Esophagus muscularis mucosa (tissue), 4 donors: ENCODE data around the gene CFAP99. TPM values are rescaled to one million over a fixed set of nuclear protein-coding genes. Genes with fewer than 3 reads are reported as not detected.

Experiments
- DNase-seq: peaks from one replicate; pipeline ENCODE4 v3.0.0-alpha.2; 2017; ENCODE audit errors: extremely low spot score
- H3K27ac ChIP-seq, 4 donors: fragments of 200-600 bp; sonication (generic); replicated peaks in 1 of 4; 1 replicate in 3 of 4; 2 replicates in 1 of 4; pipeline ENCODE4 v1.5.1; 2016 to 2019; ENCODE audit warnings: mild to moderate bottlenecking in 1 of 4
- H3K27me3 ChIP-seq, 4 donors: fragments of 200-600 bp; sonication (generic); one replicate each; pipeline versions ENCODE4 v1.5.1 to v1.6.0; 2016 to 2019
- H3K36me3 ChIP-seq, 4 donors: fragments of 200-600 bp; sonication (generic); one replicate each; pipeline ENCODE4 v1.5.1; 2016 to 2019
- H3K4me1 ChIP-seq, 4 donors: fragments of 200-600 bp; sonication (generic); one replicate each; pipeline ENCODE4 v1.5.1; 2016 to 2019
- H3K4me3 ChIP-seq, 4 donors: fragments of 200-600 bp; sonication (generic); 1 replicate in 2 of 4; 2 replicates in 2 of 4; pipeline ENCODE4 v1.5.1; 2016 to 2019; ENCODE audit warnings: mild to moderate bottlenecking in 4 of 4, moderate library complexity in 1 of 4
- H3K9me3 ChIP-seq, 4 donors: fragments of 200-600 bp; sonication (generic); 1 replicate in 3 of 4; 2 replicates in 1 of 4; pipeline ENCODE4 v1.5.1; 2016 to 2019
- CTCF ChIP-seq, 3 experiments: fragments of 200-600 bp in 2 of 3; fragments of 450-650 bp in 1 of 3; sonication (generic) in 2 of 3; IDR thresholded peaks; one replicate each; pipeline ENCODE4 v1.5.1; 2017 to 2019; ENCODE audit warnings: antibody characterized with exemption in 3 of 3, mild to moderate bottlenecking in 2 of 3, moderate library complexity in 1 of 3
- EP300 ChIP-seq: sonication (generic); formaldehyde crosslinking; IDR thresholded peaks from one replicate; pipeline ENCODE4 v1.6.1; 2017; ENCODE audit warnings: antibody characterized with exemption
- POLR2A ChIP-seq: fragments of 450-650 bp; IDR thresholded peaks from one replicate; pipeline ENCODE4 v1.6.1; 2017; ENCODE audit warnings: antibody characterized with exemption, moderate library complexity, mild to moderate bottlenecking, low read depth
- POLR2AphosphoS5 ChIP-seq, 2 donors: sonication (generic); formaldehyde crosslinking; IDR thresholded peaks; one replicate each; pipeline ENCODE4 v1.6.1; 2017; ENCODE audit warnings: antibody characterized with exemption in 2 of 2
- WGBS: methylation state at CpG from one replicate; pipeline ENCODE4 v1.1.5; 2018; 5-methylcytosine and 5-hydroxymethylcytosine counted together
- intact Hi-C: fragments of 100-400 bp; cut with DNase I; formaldehyde crosslinking; loops from one replicate; pipeline ENCODE4 v1.15.1; 2023
- total RNA-seq, 4 donors: library from RNA; depleted of rRNA; stranded (reverse); fragments of >200 nt; gene quantifications; one replicate each; pipeline versions ENCODE4 v1.1.0 to v1.2.1, GENCODE V29; 2016

Gene CFAP99
- total RNA-seq, 4 donors from 2014 or later: 1.5 TPM; not detected in 3

GRCh38 chr4:2457481-2458295 is 38.9 kb downstream of the CFAP99 start:
- Histone ChIP-seq H3K4me1 (peaks cover 6 to 16% (median 10%) of the 10 kb centered on the region in 4 donors), H3K27ac (no peak overlapping the region), H3K9me3 (no peaks in the 10 kb centered on the region), H3K27me3 (peaks cover 0 to 20% (median 0%) of the 10 kb centered on the region in 4 donors), H3K36me3 (no peaks in the 10 kb centered on the region), H3K4me3 (no peak overlapping the region)
- no peak for TF ChIP-seq EP300
- TF ChIP-seq POLR2AphosphoS5 (IDR thresholded peaks at IDR 0.05): no peak
- no peak for TF ChIP-seq CTCF (IDR thresholded peaks at IDR 0.05)
- no peak for TF ChIP-seq POLR2A
- intact Hi-C loops: no loop called here
- WGBS: 83% methylated on average over 24 of the region's 24 CpGs
- DNase-seq: no peak

- Histone ChIP-seq H3K4me1 (peaks cover 6 to 26% (median 18%) of the 10 kb centered on the region in 4 donors), H3K27me3 (peaks cover 0 to 20% (median 0%) of the 10 kb centered on the region in 4 donors), H3K27ac (no peak overlapping the region), H3K9me3 (no peaks in the 10 kb centered on the region), H3K36me3 (no peaks in the 10 kb centered on the region), H3K4me3 (no peak overlapping the region)
- TF ChIP-seq POLR2AphosphoS5 (IDR thresholded peaks at IDR 0.05) (no peak), POLR2A (no peak), CTCF (IDR thresholded peaks at IDR 0.05) (no peak), EP300 (no peak)
- 85% methylated on average over 11 of the region's 38 CpGs for WGBS
- intact Hi-C loops: no loop called here
- no peak for DNase-seq
Observed at GRCh38 chr4:2458546-2459491, 40.1 kb downstream of the CFAP99 start.

- no peak for TF ChIP-seq POLR2A
- H3K4me3 ChIP-seq: no peak overlapping the region
- WGBS: 91% methylated on average over 18 of the region's 19 CpGs
- peaks cover 0 to 20% (median 0%) of the 10 kb centered on the region in 4 donors for H3K27me3 ChIP-seq
- H3K36me3 ChIP-seq: no peaks in the 10 kb centered on the region
- H3K27ac ChIP-seq: no peak overlapping the region
- no peak for DNase-seq
- peaks cover 6 to 26% (median 18%) of the 10 kb centered on the region in 4 donors for H3K4me1 ChIP-seq
- no peaks in the 10 kb centered on the region for H3K9me3 ChIP-seq
- intact Hi-C loops: loop anchor here (5.0 kb wide), 1 partner anchor 217 kb away; the partner anchor contains the start of genes HAUS3 and POLN
Observed at GRCh38 chr4:2459589-2460349, 41.0 kb downstream of the CFAP99 start.

- intact Hi-C loops: loop anchor here (5.0 kb wide), 1 partner anchor 219 kb away; the partner anchor contains the start of genes HAUS3 and POLN
- no peak for TF ChIP-seq POLR2AphosphoS5 (IDR thresholded peaks at IDR 0.05)
- TF ChIP-seq EP300: no peak
- TF ChIP-seq CTCF (IDR thresholded peaks at IDR 0.05): no peak
- no peak for TF ChIP-seq POLR2A
- DNase-seq: no peak
- peaks cover 6 to 26% (median 18%) of the 10 kb centered on the region in 4 donors for H3K4me1 ChIP-seq
- no peak overlapping the region for H3K27ac ChIP-seq
- 97% methylated on average over 3 of the region's 15 CpGs for WGBS
- H3K9me3 ChIP-seq: no peaks in the 10 kb centered on the region
- H3K27me3 ChIP-seq: peaks cover 0 to 20% (median 0%) of the 10 kb centered on the region in 4 donors
- H3K36me3 ChIP-seq: no peaks in the 10 kb centered on the region
- no peak overlapping the region for H3K4me3 ChIP-seq
Observed at GRCh38 chr4:2461246-2461960, 42.6 kb downstream of the CFAP99 start.
